HepG2 (cell line): Measurements from ENCODE around the gene SLC16A13. TPM values are rescaled to one million over a fixed set of nuclear protein-coding genes. Genes with fewer than 3 reads are reported as not detected.

Source experiments
- ATAC-seq: fragments of 200-7000 bp; cut with Tn5 transposase; 3 replicates; pipeline ENCODE4 v1.9.1; 2020; ENCODE audit warnings: mild to moderate bottlenecking, moderate library complexity
- BruUV-seq: library from RNA; stranded (reverse); fragments of 400-500 nt; replicated peaks from 2 replicates; lab custom pipeline; 2021; lab: Mats Ljungman, UMichigan
- CTCF ChIA-PET: fragments of 300-600 bp; formaldehyde crosslinking; extraction: SDS; loops from one replicate; lab custom pipeline; 2021; ENCODE audit warnings: low total read pairs, inconsistent platforms, low intra/inter-chr PET ratio; lab: Yijun Ruan, JAX
- POLR2A ChIA-PET: fragments of 350-600 bp; sonication (Branson Sonifier 250); formaldehyde crosslinking; loops from one replicate; lab custom pipeline; 2020; ENCODE audit warnings: antibody characterized with exemption, inconsistent platforms; lab: Yijun Ruan, JAX
- DNase-seq: peaks from one replicate; pipeline ENCODE4 v3.0.0-alpha.2; 2015; ENCODE audit warnings: low spot score
- FAIRE-seq: peaks from 3 replicates; lab custom pipeline; 2011; peaks lifted over from hg19 to GRCh38; lab: Jason Lieb, UNC
- H2AFZ ChIP-seq: one replicate; pipeline ENCODE4 v1.6.1; 2011; ENCODE audit warnings: low read length, inconsistent platforms
- H3K27ac ChIP-seq: fragments of 300-600 bp; 3 replicates; pipeline ENCODE4 v1.8.0; 2011; ENCODE audit warnings: mixed run types, mild to moderate bottlenecking, mixed read lengths, low read length, inconsistent platforms; ENCODE audit not compliant: insufficient read depth; ENCODE audit errors: extremely low read length
- H3K27me3 ChIP-seq, 2 experiments: fragments of 200-600 bp in 1 of 2; 2 replicates in 1 of 2; 3 replicates in 1 of 2; pipeline versions ENCODE4 v1.6.0 to v1.8.0; 2011; ENCODE audit warnings: low read length in 2 of 2, mild to moderate bottlenecking in 2 of 2, moderate library complexity in 2 of 2, inconsistent platforms in 1 of 2; ENCODE audit not compliant: insufficient read depth in 2 of 2, control insufficient read depth in 1 of 2
- H3K36me3 ChIP-seq, 2 experiments: fragments of 200-600 bp in 1 of 2; replicated peaks in 1 of 2; 2 replicates in 1 of 2; 3 replicates in 1 of 2; pipeline versions ENCODE4 v1.5.1 to v1.8.0; 2011; ENCODE audit warnings: low read length in 2 of 2, inconsistent platforms in 1 of 2; ENCODE audit not compliant: insufficient read depth in 2 of 2, control insufficient read depth in 1 of 2
- H3K4me1 ChIP-seq: 2 replicates; pipeline ENCODE4 v1.5.1; 2012; ENCODE audit warnings: low read length, inconsistent platforms; ENCODE audit not compliant: insufficient read depth
- H3K4me2 ChIP-seq: 2 replicates; pipeline ENCODE4 v1.6.0; 2011; ENCODE audit warnings: low read depth, low read length, inconsistent platforms
- H3K4me3 ChIP-seq, 3 experiments: fragments of 200-600 bp in 1 of 3; sonication (generic), shearing (Covaris generic) in 1 of 3; replicated peaks in 1 of 3; 2 replicates each; pipeline ENCODE4 v1.5.1; 2011 to 2016; ENCODE audit warnings: low read length in 3 of 3, inconsistent platforms in 2 of 3, low read depth in 2 of 3, mild to moderate bottlenecking in 2 of 3, control low read depth in 1 of 3, mixed read lengths in 1 of 3; ENCODE audit not compliant: insufficient read depth in 1 of 3
- H3K79me2 ChIP-seq: one replicate; pipeline ENCODE4 v1.6.1; 2011; ENCODE audit warnings: low read length, inconsistent platforms; ENCODE audit not compliant: insufficient read depth
- H3K9ac ChIP-seq: 2 replicates; pipeline ENCODE4 v1.6.0; 2011; ENCODE audit warnings: mild to moderate bottlenecking, low read depth, low read length, inconsistent platforms; ENCODE audit not compliant: insufficient read depth
- H3K9me3 ChIP-seq: 2 replicates; pipeline ENCODE4 v1.5.1; 2012; ENCODE audit warnings: mild to moderate bottlenecking, low read length
- H4K20me1 ChIP-seq: 2 replicates; pipeline ENCODE4 v1.6.0; 2011; ENCODE audit warnings: inconsistent platforms, mild to moderate bottlenecking, low read length, moderate library complexity; ENCODE audit not compliant: insufficient read depth
- AKAP8 ChIP-seq: sonication (generic); formaldehyde crosslinking; IDR thresholded peaks from 2 replicates; pipeline ENCODE4 v1.5.1; 2020; ENCODE audit warnings: mild to moderate bottlenecking, missing genetic modification reagents
- DNMT3B ChIP-seq: conservative IDR thresholded peaks from 2 replicates; pipeline ENCODE4 v1.6.1; 2016; ENCODE audit warnings: missing biosample characterization, control low read depth
- ETV5 ChIP-seq: IDR thresholded peaks from 2 replicates; pipeline ENCODE4 v1.6.1; 2018; ENCODE audit warnings: missing biosample characterization, missing genetic modification reagents, inconsistent platforms, borderline replicate concordance
- FOXO1 ChIP-seq: sonication (generic); formaldehyde crosslinking; IDR thresholded peaks from 2 replicates; pipeline ENCODE4 v1.4.0; 2020; ENCODE audit warnings: missing genetic modification reagents
- KDM6A ChIP-seq: IDR thresholded peaks from 2 replicates; pipeline ENCODE4 v1.6.1; 2016; ENCODE audit warnings: low read depth
- KLF9 ChIP-seq: IDR thresholded peaks from 2 replicates; pipeline ENCODE4 v1.6.1; 2016; ENCODE audit warnings: low read depth
- MAFF ChIP-seq: IDR thresholded peaks from 2 replicates; pipeline ENCODE4 v1.6.1; 2011; ENCODE audit warnings: low read depth, low read length, improper control_type of control experiment
- MAFK ChIP-seq, 2 experiments: IDR thresholded peaks in 1 of 2; conservative IDR thresholded peaks in 1 of 2; 2 replicates each; pipeline ENCODE4 v1.6.1; 2011; ENCODE audit warnings: improper control_type of control experiment in 2 of 2, low read length in 2 of 2
- MLLT10 ChIP-seq: sonication (generic); formaldehyde crosslinking; IDR thresholded peaks from 2 replicates; pipeline ENCODE4 v1.4.0; 2020; ENCODE audit warnings: missing genetic modification reagents
- NR2F6 ChIP-seq, 2 experiments: IDR thresholded peaks; 2 replicates each; pipeline ENCODE4 v1.6.1; 2016; ENCODE audit warnings: antibody characterized with exemption in 1 of 2, mild to moderate bottlenecking in 1 of 2
- PITX1 ChIP-seq: sonication (generic); formaldehyde crosslinking; IDR thresholded peaks from 2 replicates; pipeline ENCODE4 v1.5.1; 2020; ENCODE audit warnings: mild to moderate bottlenecking, missing genetic modification reagents
- PRPF4 ChIP-seq: fragments of 200-400 bp; formaldehyde crosslinking; IDR thresholded peaks from 2 replicates; pipeline ENCODE4 v1.6.1; 2016; ENCODE audit warnings: low read length, low read depth; ENCODE audit not compliant: poor library complexity, severe bottlenecking
- SAFB2 ChIP-seq: sonication (generic); formaldehyde crosslinking; IDR thresholded peaks from 2 replicates; pipeline ENCODE4 v1.5.1; 2020; ENCODE audit warnings: missing genetic modification reagents, low read depth, mild to moderate bottlenecking, borderline replicate concordance
- SSRP1 ChIP-seq: IDR thresholded peaks from 2 replicates; pipeline ENCODE4 v1.6.1; 2016; ENCODE audit warnings: control low read depth
- ZNF549 ChIP-seq: sonication (generic); formaldehyde crosslinking; IDR thresholded peaks from 2 replicates; pipeline ENCODE4 v1.5.0; 2020; ENCODE audit warnings: missing genetic modification reagents
- ZNF562 ChIP-seq: sonication (generic); formaldehyde crosslinking; IDR thresholded peaks from 2 replicates; pipeline ENCODE4 v1.8.0; 2022; ENCODE audit warnings: missing genetic modification reagents, borderline replicate concordance
- ZNF619 ChIP-seq: sonication (generic); formaldehyde crosslinking; IDR thresholded peaks from 2 replicates; pipeline ENCODE4 v1.4.0; 2020; ENCODE audit warnings: mild to moderate bottlenecking, missing genetic modification reagents
- ZNF713 ChIP-seq: sonication (generic); formaldehyde crosslinking; IDR thresholded peaks from 2 replicates; pipeline ENCODE4 v1.4.0; 2020; ENCODE audit warnings: mild to moderate bottlenecking, missing genetic modification reagents
- ZNF720 ChIP-seq: sonication (generic); formaldehyde crosslinking; IDR thresholded peaks from 2 replicates; pipeline ENCODE4 v1.4.0; 2020; ENCODE audit warnings: missing genetic modification reagents
- ZNF75D ChIP-seq: sonication (generic); formaldehyde crosslinking; IDR thresholded peaks from 2 replicates; pipeline ENCODE4 v1.8.1; 2023; ENCODE audit warnings: missing genetic modification reagents, mild to moderate bottlenecking, borderline replicate concordance
- ZSCAN25 ChIP-seq: sonication (generic); formaldehyde crosslinking; IDR thresholded peaks from 2 replicates; pipeline ENCODE4 v1.8.0; 2022; ENCODE audit warnings: mild to moderate bottlenecking, missing genetic modification reagents
- WGBS: methylation state at CpG from one replicate; pipeline ENCODE4 v1.1.6; 2017; ENCODE audit warnings: low lambda C conversion rate; 5-methylcytosine and 5-hydroxymethylcytosine counted together
- in situ Hi-C: cut with HindIII; loops from 2 replicates; pipeline ENCODE4 v1.10.0; 2017; ENCODE audit warnings: low pct_unique_long_range_greater_than_20kb; ENCODE audit not compliant: extremely low pct_ligation_motif_present
- intact Hi-C: fragments of 100-400 bp; cut with micrococcal nuclease; formaldehyde crosslinking; loops from one replicate; pipeline ENCODE4 v1.10.0; 2022; ENCODE audit not compliant: unreplicated experiment
- polyA plus RNA-seq, 8 experiments: library from polyadenylated mRNA; depleted of rRNA in 3 of 8; stranded (reverse) in 7 of 8; unstranded in 1 of 8; fragments of >200 nt; fragmentation: Illumina TruSeq in 4 of 8; extraction: Trizol in 4 of 8; gene quantifications; 2 replicates each; pipeline versions ENCODE4 v1.2.1 to v1.2.3, GENCODE V29; 2011 to 2016; ENCODE audit warnings: low read depth in 4 of 8, missing spikeins in 1 of 8, mixed read lengths in 1 of 8; ENCODE audit not compliant: insufficient read depth in 1 of 8
- total RNA-seq, 5 experiments: library from RNA; depleted of rRNA; stranded (reverse); fragments of >200 nt; fragmentation: Illumina TruSeq; extraction: Trizol; gene quantifications; 2 replicates each; pipeline ENCODE4 v1.2.3, GENCODE V29; 2016; ENCODE audit warnings: low read depth in 1 of 5
- TF ChIP-seq, protein P1 (sequence below): sonication (generic); formaldehyde crosslinking; IDR thresholded peaks from 2 replicates; pipeline ENCODE4 v1.8.0; 2022; ENCODE audit warnings: mild to moderate bottlenecking, missing genetic modification reagents, moderate library complexity

Gene SLC16A13
- total and polyA plus RNA-seq, 2 of the 13 experiments (the other 11 are each of a cell fraction or from before 2014, with no cell fraction given): 2.2 to 3.0 TPM

- H3K4me3 ChIP-seq: no peak overlapping the region
- WGBS: 58% methylated on average over 7 of the region's 7 CpGs
- H4K20me1 ChIP-seq: no peaks in the 10 kb centered on the region
- POLR2A ChIA-PET: interaction anchor here (1.5 kb wide), 1 partner anchor 16 kb away, joined by 3 read pairs; no protein-coding TSS in a partner anchor
- FAIRE-seq (no peak), ATAC-seq (no peak), DNase-seq (no peak)
- H3K27me3 ChIP-seq: no peaks in the 10 kb centered on the region
- H3K27ac ChIP-seq: no peak overlapping the region
- H3K36me3 ChIP-seq: no peaks in the 10 kb centered on the region
- no peak overlapping the region for H3K9ac ChIP-seq
- H3K4me2 ChIP-seq: no peak overlapping the region
- TF ChIP-seq AKAP8 (no peak), ZSCAN25 (CRISPR knock-in tag) (no peak), ZNF75D (CRISPR knock-in tag) (no peak), ZNF619 (CRISPR knock-in tag) (no peak), ZNF562 (CRISPR knock-in tag) (no peak), KLF9 (no peak), KDM6A (CRISPR knock-in tag) (no peak), MLLT10 (CRISPR knock-in tag) (no peak), DNMT3B (no peak), MAFF (peak; percentile 74; the same call in 1 of the 2 replicates), NR2F6 (IDR thresholded peaks at IDR 0.05) (0 out of 2 replicates have a peak, but pooled peaks have one; percentile 28), NR2F6 (CRISPR knock-in tag; IDR thresholded peaks at IDR 0.05) (no peak), ZNF713 (no peak), ZNF720 (CRISPR knock-in tag) (no peak), PITX1 (CRISPR knock-in tag) (no peak), FOXO1 (no peak), MAFK (conservative IDR thresholded peaks at IDR 0.05 in 1 of 2, IDR thresholded peaks at IDR 0.05 in 1 of 2; ENCODE audit: low read length in 2 of 2) (peak; percentile 63 to 79), ETV5 (CRISPR knock-in tag) (no peak), SSRP1 (CRISPR knock-in tag) (no peak), ZNF549 (CRISPR knock-in tag) (no peak), SAFB2 (CRISPR knock-in tag) (no peak), PRPF4 (no peak)
- TF ChIP-seq, protein P1, sequence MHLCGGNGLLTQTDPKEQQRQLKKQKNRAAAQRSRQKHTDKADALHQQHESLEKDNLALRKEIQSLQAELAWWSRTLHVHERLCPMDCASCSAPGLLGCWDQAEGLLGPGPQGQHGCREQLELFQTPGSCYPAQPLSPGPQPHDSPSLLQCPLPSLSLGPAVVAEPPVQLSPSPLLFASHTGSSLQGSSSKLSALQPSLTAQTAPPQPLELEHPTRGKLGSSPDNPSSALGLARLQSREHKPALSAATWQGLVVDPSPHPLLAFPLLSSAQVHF (CRISPR knock-in tag): no peak
- in situ Hi-C loops: no loop called here
- H2AFZ ChIP-seq: no peak overlapping the region
- no TSS peak for BruUV-seq
- H3K4me1 ChIP-seq: peaks cover 36% of the 10 kb centered on the region
- no peaks in the 10 kb centered on the region for H3K9me3 ChIP-seq
- H3K79me2 ChIP-seq: no peaks in the 10 kb centered on the region
- intact Hi-C loops: no loop called here
- CTCF ChIA-PET: no interaction called here
Observed at GRCh38 chr17:7084088-7084487, 48.3 kb downstream of the SLC16A13 start.
